ENCODE results near the gene CCDC24. TPM values are rescaled to one million over a fixed set of nuclear protein-coding genes. Genes with fewer than 3 reads are reported as not detected.

The CCDC24 gene
- total and polyA plus RNA-seq, 9 of the 15 experiments (the other 6 are each of a cell fraction or from before 2014, with no cell fraction given) = 0.31 to 4.5 (median 1.5) TPM

- TF ChIP-seq NRF1 (conservative IDR thresholded peaks at IDR 0.05 in 1 of 2, IDR thresholded peaks at IDR 0.05 in 1 of 2) (peak; percentile 91 to 92), ZNF644 (tag; IDR thresholded peaks at IDR 0.05; ENCODE audit: low read depth) (peak; percentile 61; the same call in 1 of the 2 replicates), TSC22D4 (tag; IDR thresholded peaks at IDR 0.05) (no peak), PHTF2 (CRISPR knock-in tag; IDR thresholded peaks at IDR 0.05) (no peak), ETS2 (tag; IDR thresholded peaks at IDR 0.05; ENCODE audit: borderline replicate concordance, poor library complexity, severe bottlenecking) (no peak), MCM5 (IDR thresholded peaks at IDR 0.05; ENCODE audit: low read depth) (no peak), LEF1 (IDR thresholded peaks at IDR 0.05) (no peak), ZBTB7A (IDR thresholded peaks at IDR 0.05; ENCODE audit: borderline replicate concordance, control insufficient read depth, low read depth, low read length) (peak; percentile 56; the same call in 1 of the 2 replicates), PHF20 (IDR thresholded peaks at IDR 0.05; ENCODE audit: partially characterized antibody) (peak; percentile 79), RAD51 (IDR thresholded peaks at IDR 0.05; ENCODE audit: borderline replicate concordance, low read depth) (peak; percentile 100), FOXK2 (conservative IDR thresholded peaks at IDR 0.05 in 1 of 2, IDR thresholded peaks at IDR 0.05 in 1 of 2; ENCODE audit: low read depth in 2 of 2) (peak; percentile 75 to 85), NR2F6 (CRISPR knock-in tag; IDR thresholded peaks at IDR 0.05) (0 out of 2 replicates have a peak, but pooled peaks have one; percentile 45), MED1 (CRISPR knock-in tag; IDR thresholded peaks at IDR 0.05; ENCODE audit: borderline replicate concordance) (no peak), CREB3L1 (IDR thresholded peaks at IDR 0.05; ENCODE audit: borderline replicate concordance, low read depth) (peak; percentile 95), MXI1 (IDR thresholded peaks at IDR 0.05; ENCODE audit: low read depth, low read length) (no peak), RCOR1 (IDR thresholded peaks at IDR 0.05; ENCODE audit: borderline replicate concordance in 1 of 2, low read depth in 2 of 2, low read length in 2 of 2) (peak in 1 of 2 experiments; percentile 82; a peak in 2 of 4 replicates), NFATC3 (IDR thresholded peaks at IDR 0.05) (no peak), ZNF695 (CRISPR knock-in tag; IDR thresholded peaks at IDR 0.05) (peak; percentile 78; the same call in 1 of the 2 replicates), TFAM (CRISPR knock-in tag; conservative IDR thresholded peaks at IDR 0.05) (no peak), ZNF347 (CRISPR knock-in tag; IDR thresholded peaks at IDR 0.05; ENCODE audit: low read depth) (no peak), JUNB (CRISPR knock-in tag; conservative IDR thresholded peaks at IDR 0.05) (no peak; the same call in 1 of the 2 replicates)
- TF ChIP-seq, protein P1, sequence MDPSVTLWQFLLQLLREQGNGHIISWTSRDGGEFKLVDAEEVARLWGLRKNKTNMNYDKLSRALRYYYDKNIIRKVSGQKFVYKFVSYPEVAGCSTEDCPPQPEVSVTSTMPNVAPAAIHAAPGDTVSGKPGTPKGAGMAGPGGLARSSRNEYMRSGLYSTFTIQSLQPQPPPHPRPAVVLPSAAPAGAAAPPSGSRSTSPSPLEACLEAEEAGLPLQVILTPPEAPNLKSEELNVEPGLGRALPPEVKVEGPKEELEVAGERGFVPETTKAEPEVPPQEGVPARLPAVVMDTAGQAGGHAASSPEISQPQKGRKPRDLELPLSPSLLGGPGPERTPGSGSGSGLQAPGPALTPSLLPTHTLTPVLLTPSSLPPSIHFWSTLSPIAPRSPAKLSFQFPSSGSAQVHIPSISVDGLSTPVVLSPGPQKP (CRISPR knock-in tag; IDR thresholded peaks at IDR 0.05) = no peak
- TF ChIP-seq, protein P2, sequence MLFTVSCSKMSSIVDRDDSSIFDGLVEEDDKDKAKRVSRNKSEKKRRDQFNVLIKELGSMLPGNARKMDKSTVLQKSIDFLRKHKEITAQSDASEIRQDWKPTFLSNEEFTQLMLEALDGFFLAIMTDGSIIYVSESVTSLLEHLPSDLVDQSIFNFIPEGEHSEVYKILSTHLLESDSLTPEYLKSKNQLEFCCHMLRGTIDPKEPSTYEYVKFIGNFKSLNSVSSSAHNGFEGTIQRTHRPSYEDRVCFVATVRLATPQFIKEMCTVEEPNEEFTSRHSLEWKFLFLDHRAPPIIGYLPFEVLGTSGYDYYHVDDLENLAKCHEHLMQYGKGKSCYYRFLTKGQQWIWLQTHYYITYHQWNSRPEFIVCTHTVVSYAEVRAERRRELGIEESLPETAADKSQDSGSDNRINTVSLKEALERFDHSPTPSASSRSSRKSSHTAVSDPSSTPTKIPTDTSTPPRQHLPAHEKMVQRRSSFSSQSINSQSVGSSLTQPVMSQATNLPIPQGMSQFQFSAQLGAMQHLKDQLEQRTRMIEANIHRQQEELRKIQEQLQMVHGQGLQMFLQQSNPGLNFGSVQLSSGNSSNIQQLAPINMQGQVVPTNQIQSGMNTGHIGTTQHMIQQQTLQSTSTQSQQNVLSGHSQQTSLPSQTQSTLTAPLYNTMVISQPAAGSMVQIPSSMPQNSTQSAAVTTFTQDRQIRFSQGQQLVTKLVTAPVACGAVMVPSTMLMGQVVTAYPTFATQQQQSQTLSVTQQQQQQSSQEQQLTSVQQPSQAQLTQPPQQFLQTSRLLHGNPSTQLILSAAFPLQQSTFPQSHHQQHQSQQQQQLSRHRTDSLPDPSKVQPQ (CRISPR knock-in tag; IDR thresholded peaks at IDR 0.05; ENCODE audit: borderline replicate concordance) = peak; percentile 87; the same call in 1 of the 2 replicates
Measured at GRCh38 chr1:43974443-43975248, 16.8 kb upstream of the CCDC24 start, which contains the start of gene ATP6V0B (continued).
